HEK293 (cell line): ENCODE data around the gene TRAF7.
A peak's percentile ranks its signal among the peaks of the same experiment; 100 is the strongest.

Source experiments
- BCL11B ChIP-seq: fragments of 450-650 bp; formaldehyde crosslinking; IDR thresholded peaks from 2 replicates; pipeline ENCODE4 v1.5.1; 2016; ENCODE audit warnings: low read depth, missing biosample characterization, missing genetic modification characterization
- KLF1 ChIP-seq: fragments of 450-650 bp; formaldehyde crosslinking; IDR thresholded peaks from 2 replicates; pipeline ENCODE4 v1.5.1; 2016; ENCODE audit warnings: missing biosample characterization, missing genetic modification characterization
- KLF9 ChIP-seq: fragments of 450-650 bp; formaldehyde crosslinking; IDR thresholded peaks from 2 replicates; pipeline ENCODE4 v1.5.1; 2016; ENCODE audit warnings: missing biosample characterization, missing genetic modification characterization, low read depth
- SALL2 ChIP-seq: fragments of 450-650 bp; formaldehyde crosslinking; IDR thresholded peaks from 2 replicates; pipeline ENCODE4 v1.5.0; 2017; ENCODE audit warnings: missing biosample characterization, mild to moderate bottlenecking, missing genetic modification characterization, borderline replicate concordance
- YY1 ChIP-seq: fragments of 450-650 bp; formaldehyde crosslinking; IDR thresholded peaks from 2 replicates; pipeline ENCODE4 v1.5.1; 2018; ENCODE audit warnings: missing biosample characterization, missing genetic modification characterization
- YY2 ChIP-seq: fragments of 450-650 bp; formaldehyde crosslinking; IDR thresholded peaks from 2 replicates; pipeline ENCODE4 v1.5.1; 2016; ENCODE audit warnings: missing biosample characterization, missing genetic modification characterization
- ZBTB1 ChIP-seq: fragments of 450-650 bp; formaldehyde crosslinking; IDR thresholded peaks from 2 replicates; pipeline ENCODE4 v1.5.1; 2016; ENCODE audit warnings: missing biosample characterization, missing genetic modification characterization
- ZEB2 ChIP-seq: fragments of 450-650 bp; formaldehyde crosslinking; IDR thresholded peaks from 2 replicates; pipeline ENCODE4 v1.5.1; 2016; ENCODE audit warnings: missing biosample characterization, missing genetic modification characterization
- ZIC2 ChIP-seq: fragments of 450-650 bp; formaldehyde crosslinking; IDR thresholded peaks from 2 replicates; pipeline ENCODE4 v1.5.1; 2016; ENCODE audit warnings: missing biosample characterization, missing genetic modification characterization
- ZNF146 ChIP-seq: fragments of 450-650 bp; formaldehyde crosslinking; IDR thresholded peaks from 2 replicates; pipeline ENCODE4 v1.5.1; 2016; ENCODE audit warnings: missing biosample characterization, missing genetic modification characterization
- ZNF16 ChIP-seq: fragments of 450-650 bp; formaldehyde crosslinking; IDR thresholded peaks from 2 replicates; pipeline ENCODE4 v1.5.1; 2016; ENCODE audit warnings: low read depth, missing biosample characterization, missing genetic modification characterization
- ZNF174 ChIP-seq: fragments of 450-650 bp; formaldehyde crosslinking; IDR thresholded peaks from 2 replicates; pipeline ENCODE4 v1.5.0; 2017; ENCODE audit warnings: missing biosample characterization, mild to moderate bottlenecking, missing genetic modification characterization
- ZNF2 ChIP-seq: fragments of 450-650 bp; formaldehyde crosslinking; IDR thresholded peaks from 2 replicates; pipeline ENCODE4 v1.5.1; 2016; ENCODE audit warnings: missing biosample characterization, missing genetic modification characterization
- ZNF202 ChIP-seq: fragments of 450-650 bp; formaldehyde crosslinking; IDR thresholded peaks from 2 replicates; pipeline ENCODE4 v1.5.1; 2016; ENCODE audit warnings: missing biosample characterization, missing genetic modification characterization, borderline replicate concordance
- ZNF239 ChIP-seq: fragments of 450-650 bp; formaldehyde crosslinking; IDR thresholded peaks from 2 replicates; pipeline ENCODE4 v1.5.1; 2016; ENCODE audit warnings: missing biosample characterization, missing genetic modification characterization
- ZNF350 ChIP-seq: fragments of 450-650 bp; formaldehyde crosslinking; IDR thresholded peaks from 2 replicates; pipeline ENCODE4 v1.5.0; 2017; ENCODE audit warnings: missing biosample characterization, mild to moderate bottlenecking, missing genetic modification characterization
- ZNF37A ChIP-seq: fragments of 450-650 bp; IDR thresholded peaks from 2 replicates; pipeline ENCODE4 v1.5.1; 2018; ENCODE audit warnings: missing biosample characterization, missing genetic modification characterization
- ZNF426 ChIP-seq: fragments of 450-650 bp; formaldehyde crosslinking; IDR thresholded peaks from 2 replicates; pipeline ENCODE4 v1.5.1; 2017; ENCODE audit warnings: missing biosample characterization, missing genetic modification characterization, mild to moderate bottlenecking, inconsistent platforms, moderate library complexity
- ZNF510 ChIP-seq: fragments of 450-650 bp; formaldehyde crosslinking; IDR thresholded peaks from 2 replicates; pipeline ENCODE4 v1.5.1; 2018; ENCODE audit warnings: mild to moderate bottlenecking, missing genetic modification characterization, missing biosample characterization; ENCODE audit not compliant: insufficient replicate concordance
- ZNF629 ChIP-seq: fragments of 450-650 bp; formaldehyde crosslinking; IDR thresholded peaks from 2 replicates; pipeline ENCODE4 v1.5.1; 2017; ENCODE audit warnings: missing biosample characterization, missing genetic modification characterization
- ZNF664 ChIP-seq: fragments of 450-650 bp; formaldehyde crosslinking; IDR thresholded peaks from 2 replicates; pipeline ENCODE4 v1.5.1; 2016; ENCODE audit warnings: missing biosample characterization, missing genetic modification characterization
- ZNF792 ChIP-seq: fragments of 450-650 bp; formaldehyde crosslinking; IDR thresholded peaks from 2 replicates; pipeline ENCODE4 v1.5.1; 2016; ENCODE audit warnings: missing biosample characterization, missing genetic modification characterization
- TF ChIP-seq, protein P1 (sequence below): fragments of 450-650 bp; formaldehyde crosslinking; conservative IDR thresholded peaks from 2 replicates; pipeline ENCODE4 v1.5.1; 2016; ENCODE audit warnings: low read depth, missing biosample characterization, missing genetic modification characterization
- TF ChIP-seq, protein P2 (sequence below): fragments of 450-650 bp; IDR thresholded peaks from 2 replicates; pipeline ENCODE4 v1.5.1; 2018; ENCODE audit warnings: missing biosample characterization, missing genetic modification characterization
- TF ChIP-seq, protein P3 (sequence below): fragments of 450-650 bp; formaldehyde crosslinking; IDR thresholded peaks from 2 replicates; pipeline ENCODE4 v1.5.1; 2016; ENCODE audit warnings: missing biosample characterization, missing genetic modification characterization
- TF ChIP-seq, protein P4 (sequence below): fragments of 450-650 bp; formaldehyde crosslinking; IDR thresholded peaks from 2 replicates; pipeline ENCODE4 v1.5.1; 2016; ENCODE audit warnings: missing biosample characterization, missing genetic modification characterization
- TF ChIP-seq, protein P5 (sequence below): fragments of 450-650 bp; formaldehyde crosslinking; IDR thresholded peaks from 2 replicates; pipeline ENCODE4 v1.5.1; 2017; ENCODE audit warnings: missing biosample characterization, missing genetic modification characterization
- TF ChIP-seq, protein P6 (sequence below): fragments of 450-650 bp; formaldehyde crosslinking; IDR thresholded peaks from 2 replicates; pipeline ENCODE4 v1.5.1; 2016; ENCODE audit warnings: missing biosample characterization, missing genetic modification characterization, borderline replicate concordance

TRAF7 gene

DNA sequence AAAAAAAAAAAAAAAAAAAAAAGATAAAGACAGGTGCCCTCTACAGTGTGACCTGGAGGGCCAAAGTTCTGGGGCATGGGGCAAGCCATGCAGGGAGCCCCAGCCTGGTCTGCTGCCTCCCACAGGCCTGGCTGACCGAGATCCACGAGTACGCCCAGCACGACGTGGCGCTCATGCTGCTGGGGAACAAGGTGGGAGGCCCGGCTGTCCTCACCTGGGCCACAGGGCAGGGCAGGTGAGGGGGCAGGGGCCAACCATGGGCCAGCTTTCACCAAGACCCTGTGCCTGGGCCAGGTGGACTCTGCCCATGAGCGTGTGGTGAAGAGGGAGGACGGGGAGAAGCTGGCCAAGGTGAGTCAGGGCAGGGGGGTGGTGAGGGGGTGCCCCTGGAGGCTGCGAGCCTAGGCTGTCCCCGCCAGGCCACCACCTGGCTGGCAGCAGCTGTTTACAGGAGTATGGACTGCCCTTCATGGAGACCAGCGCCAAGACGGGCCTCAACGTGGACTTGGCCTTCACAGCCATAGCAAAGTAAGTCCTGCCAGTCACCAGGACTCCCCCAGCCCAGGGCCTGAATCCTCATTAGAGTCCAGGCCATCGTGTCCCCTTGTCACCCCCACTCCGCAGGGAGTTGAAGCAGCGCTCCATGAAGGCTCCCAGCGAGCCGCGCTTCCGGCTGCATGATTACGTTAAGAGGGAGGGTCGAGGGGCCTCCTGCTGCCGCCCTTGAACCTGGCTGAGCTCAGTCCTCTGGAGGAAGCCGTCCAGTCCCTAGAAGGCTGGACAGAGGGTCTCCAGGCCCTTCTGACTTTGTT is 2.7 kb upstream of the TRAF7 start (continued):
- no peak for TF ChIP-seq KLF9
- TF ChIP-seq, protein P1, sequence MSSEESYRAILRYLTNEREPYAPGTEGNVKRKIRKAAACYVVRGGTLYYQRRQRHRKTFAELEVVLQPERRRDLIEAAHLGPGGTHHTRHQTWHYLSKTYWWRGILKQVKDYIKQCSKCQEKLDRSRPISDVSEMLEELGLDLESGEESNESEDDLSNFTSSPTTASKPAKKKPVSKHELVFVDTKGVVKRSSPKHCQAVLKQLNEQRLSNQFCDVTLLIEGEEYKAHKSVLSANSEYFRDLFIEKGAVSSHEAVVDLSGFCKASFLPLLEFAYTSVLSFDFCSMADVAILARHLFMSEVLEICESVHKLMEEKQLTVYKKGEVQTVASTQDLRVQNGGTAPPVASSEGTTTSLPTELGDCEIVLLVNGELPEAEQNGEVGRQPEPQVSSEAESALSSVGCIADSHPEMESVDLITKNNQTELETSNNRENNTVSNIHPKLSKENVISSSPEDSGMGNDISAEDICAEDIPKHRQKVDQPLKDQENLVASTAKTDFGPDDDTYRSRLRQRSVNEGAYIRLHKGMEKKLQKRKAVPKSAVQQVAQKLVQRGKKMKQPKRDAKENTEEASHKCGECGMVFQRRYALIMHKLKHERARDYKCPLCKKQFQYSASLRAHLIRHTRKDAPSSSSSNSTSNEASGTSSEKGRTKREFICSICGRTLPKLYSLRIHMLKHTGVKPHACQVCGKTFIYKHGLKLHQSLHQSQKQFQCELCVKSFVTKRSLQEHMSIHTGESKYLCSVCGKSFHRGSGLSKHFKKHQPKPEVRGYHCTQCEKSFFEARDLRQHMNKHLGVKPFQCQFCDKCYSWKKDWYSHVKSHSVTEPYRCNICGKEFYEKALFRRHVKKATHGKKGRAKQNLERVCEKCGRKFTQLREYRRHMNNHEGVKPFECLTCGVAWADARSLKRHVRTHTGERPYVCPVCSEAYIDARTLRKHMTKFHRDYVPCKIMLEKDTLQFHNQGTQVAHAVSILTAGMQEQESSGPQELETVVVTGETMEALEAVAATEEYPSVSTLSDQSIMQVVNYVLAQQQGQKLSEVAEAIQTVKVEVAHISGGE (tag by site-specific recombination): 0 out of 2 replicates have a peak, but pooled peaks have one; percentile 32
- no peak for TF ChIP-seq ZNF37A (tag by site-specific recombination)
- peak; percentile 46 for TF ChIP-seq ZIC2 (tag by site-specific recombination)
- TF ChIP-seq BCL11B (tag by site-specific recombination): peak; percentile 94
- TF ChIP-seq ZNF792: no peak
- TF ChIP-seq ZNF629 (tag by site-specific recombination): peak; percentile 41; the same call in 1 of the 2 replicates
- TF ChIP-seq, protein P2, sequence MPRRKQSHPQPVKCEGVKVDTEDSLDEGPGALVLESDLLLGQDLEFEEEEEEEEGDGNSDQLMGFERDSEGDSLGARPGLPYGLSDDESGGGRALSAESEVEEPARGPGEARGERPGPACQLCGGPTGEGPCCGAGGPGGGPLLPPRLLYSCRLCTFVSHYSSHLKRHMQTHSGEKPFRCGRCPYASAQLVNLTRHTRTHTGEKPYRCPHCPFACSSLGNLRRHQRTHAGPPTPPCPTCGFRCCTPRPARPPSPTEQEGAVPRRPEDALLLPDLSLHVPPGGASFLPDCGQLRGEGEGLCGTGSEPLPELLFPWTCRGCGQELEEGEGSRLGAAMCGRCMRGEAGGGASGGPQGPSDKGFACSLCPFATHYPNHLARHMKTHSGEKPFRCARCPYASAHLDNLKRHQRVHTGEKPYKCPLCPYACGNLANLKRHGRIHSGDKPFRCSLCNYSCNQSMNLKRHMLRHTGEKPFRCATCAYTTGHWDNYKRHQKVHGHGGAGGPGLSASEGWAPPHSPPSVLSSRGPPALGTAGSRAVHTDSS (tag by site-specific recombination): no peak
- TF ChIP-seq, protein P3, sequence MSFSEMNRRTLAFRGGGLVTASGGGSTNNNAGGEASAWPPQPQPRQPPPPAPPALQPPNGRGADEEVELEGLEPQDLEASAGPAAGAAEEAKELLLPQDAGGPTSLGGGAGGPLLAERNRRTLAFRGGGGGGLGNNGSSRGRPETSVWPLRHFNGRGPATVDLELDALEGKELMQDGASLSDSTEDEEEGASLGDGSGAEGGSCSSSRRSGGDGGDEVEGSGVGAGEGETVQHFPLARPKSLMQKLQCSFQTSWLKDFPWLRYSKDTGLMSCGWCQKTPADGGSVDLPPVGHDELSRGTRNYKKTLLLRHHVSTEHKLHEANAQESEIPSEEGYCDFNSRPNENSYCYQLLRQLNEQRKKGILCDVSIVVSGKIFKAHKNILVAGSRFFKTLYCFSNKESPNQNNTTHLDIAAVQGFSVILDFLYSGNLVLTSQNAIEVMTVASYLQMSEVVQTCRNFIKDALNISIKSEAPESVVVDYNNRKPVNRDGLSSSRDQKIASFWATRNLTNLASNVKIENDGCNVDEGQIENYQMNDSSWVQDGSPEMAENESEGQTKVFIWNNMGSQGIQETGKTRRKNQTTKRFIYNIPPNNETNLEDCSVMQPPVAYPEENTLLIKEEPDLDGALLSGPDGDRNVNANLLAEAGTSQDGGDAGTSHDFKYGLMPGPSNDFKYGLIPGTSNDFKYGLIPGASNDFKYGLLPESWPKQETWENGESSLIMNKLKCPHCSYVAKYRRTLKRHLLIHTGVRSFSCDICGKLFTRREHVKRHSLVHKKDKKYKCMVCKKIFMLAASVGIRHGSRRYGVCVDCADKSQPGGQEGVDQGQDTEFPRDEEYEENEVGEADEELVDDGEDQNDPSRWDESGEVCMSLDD (tag by site-specific recombination): no peak; the same call in 1 of the 2 replicates
- TF ChIP-seq ZNF664: no peak
- TF ChIP-seq KLF1 (tag by site-specific recombination): no peak
- TF ChIP-seq, protein P4, sequence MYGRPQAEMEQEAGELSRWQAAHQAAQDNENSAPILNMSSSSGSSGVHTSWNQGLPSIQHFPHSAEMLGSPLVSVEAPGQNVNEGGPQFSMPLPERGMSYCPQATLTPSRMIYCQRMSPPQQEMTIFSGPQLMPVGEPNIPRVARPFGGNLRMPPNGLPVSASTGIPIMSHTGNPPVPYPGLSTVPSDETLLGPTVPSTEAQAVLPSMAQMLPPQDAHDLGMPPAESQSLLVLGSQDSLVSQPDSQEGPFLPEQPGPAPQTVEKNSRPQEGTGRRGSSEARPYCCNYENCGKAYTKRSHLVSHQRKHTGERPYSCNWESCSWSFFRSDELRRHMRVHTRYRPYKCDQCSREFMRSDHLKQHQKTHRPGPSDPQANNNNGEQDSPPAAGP (tag by site-specific recombination): 0 out of 2 replicates have a peak, but pooled peaks have one; percentile 7
- no peak for TF ChIP-seq ZNF239
- TF ChIP-seq ZNF174 (tag by site-specific recombination): no peak
- TF ChIP-seq, protein P5, sequence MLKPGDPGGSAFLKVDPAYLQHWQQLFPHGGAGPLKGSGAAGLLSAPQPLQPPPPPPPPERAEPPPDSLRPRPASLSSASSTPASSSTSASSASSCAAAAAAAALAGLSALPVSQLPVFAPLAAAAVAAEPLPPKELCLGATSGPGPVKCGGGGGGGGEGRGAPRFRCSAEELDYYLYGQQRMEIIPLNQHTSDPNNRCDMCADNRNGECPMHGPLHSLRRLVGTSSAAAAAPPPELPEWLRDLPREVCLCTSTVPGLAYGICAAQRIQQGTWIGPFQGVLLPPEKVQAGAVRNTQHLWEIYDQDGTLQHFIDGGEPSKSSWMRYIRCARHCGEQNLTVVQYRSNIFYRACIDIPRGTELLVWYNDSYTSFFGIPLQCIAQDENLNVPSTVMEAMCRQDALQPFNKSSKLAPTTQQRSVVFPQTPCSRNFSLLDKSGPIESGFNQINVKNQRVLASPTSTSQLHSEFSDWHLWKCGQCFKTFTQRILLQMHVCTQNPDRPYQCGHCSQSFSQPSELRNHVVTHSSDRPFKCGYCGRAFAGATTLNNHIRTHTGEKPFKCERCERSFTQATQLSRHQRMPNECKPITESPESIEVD: no peak
- TF ChIP-seq ZNF2 (tag by site-specific recombination): no peak
- TF ChIP-seq ZNF510 (tag by site-specific recombination): no peak
- peak; percentile 61 for TF ChIP-seq ZEB2 (tag by site-specific recombination)
- TF ChIP-seq, protein P6, sequence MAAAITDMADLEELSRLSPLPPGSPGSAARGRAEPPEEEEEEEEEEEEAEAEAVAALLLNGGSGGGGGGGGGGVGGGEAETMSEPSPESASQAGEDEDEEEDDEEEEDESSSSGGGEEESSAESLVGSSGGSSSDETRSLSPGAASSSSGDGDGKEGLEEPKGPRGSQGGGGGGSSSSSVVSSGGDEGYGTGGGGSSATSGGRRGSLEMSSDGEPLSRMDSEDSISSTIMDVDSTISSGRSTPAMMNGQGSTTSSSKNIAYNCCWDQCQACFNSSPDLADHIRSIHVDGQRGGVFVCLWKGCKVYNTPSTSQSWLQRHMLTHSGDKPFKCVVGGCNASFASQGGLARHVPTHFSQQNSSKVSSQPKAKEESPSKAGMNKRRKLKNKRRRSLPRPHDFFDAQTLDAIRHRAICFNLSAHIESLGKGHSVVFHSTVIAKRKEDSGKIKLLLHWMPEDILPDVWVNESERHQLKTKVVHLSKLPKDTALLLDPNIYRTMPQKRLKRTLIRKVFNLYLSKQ (tag by site-specific recombination): no peak
- no peak for TF ChIP-seq ZNF16 (tag by site-specific recombination)
- no peak for TF ChIP-seq YY2 (tag by site-specific recombination)
- TF ChIP-seq ZNF202 (tag by site-specific recombination): no peak
- TF ChIP-seq ZNF146 (tag by site-specific recombination): 0 out of 2 replicates have a peak, but pooled peaks have one; percentile 29
- TF ChIP-seq YY1: no peak
- TF ChIP-seq ZBTB1 (tag by site-specific recombination): no peak; the same call in 1 of the 2 replicates
- TF ChIP-seq ZNF426 (tag by site-specific recombination): no peak
- TF ChIP-seq ZNF350 (tag by site-specific recombination): no peak
- no peak for TF ChIP-seq SALL2
